Prostate gland (tissue), 2 donors: ENCODE data around the gene ZP1. TPM values are rescaled to one million over a fixed set of nuclear protein-coding genes. Genes with fewer than 3 reads are reported as not detected.

ENCODE experiments used
- DNase-seq: peaks from one replicate; pipeline ENCODE4 v3.0.0-alpha.2; 2019; ENCODE audit warnings: low spot score
- H3K27ac ChIP-seq, 2 donors: fragments of 200-600 bp; sonication (generic); 2 replicates each; pipeline ENCODE4 v1.5.1; 2017 to 2019
- H3K27me3 ChIP-seq: fragments of 200-600 bp; sonication (generic); replicated peaks from 2 replicates; pipeline ENCODE4 v1.5.1; 2019; ENCODE audit not compliant: insufficient read depth
- H3K36me3 ChIP-seq, 2 donors: fragments of 200-600 bp; sonication (generic); 1 replicate in 1 of 2; 2 replicates in 1 of 2; pipeline versions ENCODE4 v1.5.1 to v1.8.1; 2017 to 2019
- H3K4me1 ChIP-seq: fragments of 200-600 bp; sonication (generic); replicated peaks from 2 replicates; pipeline ENCODE4 v1.5.1; 2019
- H3K4me3 ChIP-seq, 2 donors: fragments of 200-600 bp; sonication (generic); 2 replicates each; pipeline ENCODE4 v1.5.1; 2017 to 2019
- H3K9me3 ChIP-seq: fragments of 200-600 bp; sonication (generic); 2 replicates; pipeline ENCODE4 v1.5.1; 2017
- CTCF ChIP-seq, 4 experiments: fragments of 200-600 bp in 2 of 4; fragments of 450-650 bp in 2 of 4; sonication (generic) in 2 of 4; IDR thresholded peaks; 1 replicate in 3 of 4; 2 replicates in 1 of 4; pipeline ENCODE4 v1.5.1; 2016 to 2019; ENCODE audit warnings: antibody characterized with exemption in 4 of 4, mild to moderate bottlenecking in 2 of 4, moderate library complexity in 2 of 4
- POLR2A ChIP-seq: fragments of 450-650 bp; IDR thresholded peaks from one replicate; pipeline ENCODE4 v1.6.1; 2016; ENCODE audit warnings: antibody characterized with exemption, mild to moderate bottlenecking
- POLR2AphosphoS5 ChIP-seq: sonication (generic); formaldehyde crosslinking; IDR thresholded peaks from one replicate; pipeline ENCODE4 v1.6.1; 2017; ENCODE audit warnings: antibody characterized with exemption
- WGBS: methylation state at CpG from one replicate; pipeline ENCODE4 v1.1.5; 2018; 5-methylcytosine and 5-hydroxymethylcytosine counted together
- intact Hi-C: fragments of 100-400 bp; cut with DNase I; formaldehyde crosslinking; loops from one replicate; pipeline ENCODE4 v1.14.2; 2022
- total RNA-seq, 2 donors: library from RNA; depleted of rRNA; stranded (reverse); fragments of >200 nt; gene quantifications; one replicate each; pipeline ENCODE4 v1.1.0, GENCODE V29; 2016

The ZP1 gene
- total RNA-seq, 2 donors from 2014 or later = 0.68 to 0.80 TPM

DNA sequence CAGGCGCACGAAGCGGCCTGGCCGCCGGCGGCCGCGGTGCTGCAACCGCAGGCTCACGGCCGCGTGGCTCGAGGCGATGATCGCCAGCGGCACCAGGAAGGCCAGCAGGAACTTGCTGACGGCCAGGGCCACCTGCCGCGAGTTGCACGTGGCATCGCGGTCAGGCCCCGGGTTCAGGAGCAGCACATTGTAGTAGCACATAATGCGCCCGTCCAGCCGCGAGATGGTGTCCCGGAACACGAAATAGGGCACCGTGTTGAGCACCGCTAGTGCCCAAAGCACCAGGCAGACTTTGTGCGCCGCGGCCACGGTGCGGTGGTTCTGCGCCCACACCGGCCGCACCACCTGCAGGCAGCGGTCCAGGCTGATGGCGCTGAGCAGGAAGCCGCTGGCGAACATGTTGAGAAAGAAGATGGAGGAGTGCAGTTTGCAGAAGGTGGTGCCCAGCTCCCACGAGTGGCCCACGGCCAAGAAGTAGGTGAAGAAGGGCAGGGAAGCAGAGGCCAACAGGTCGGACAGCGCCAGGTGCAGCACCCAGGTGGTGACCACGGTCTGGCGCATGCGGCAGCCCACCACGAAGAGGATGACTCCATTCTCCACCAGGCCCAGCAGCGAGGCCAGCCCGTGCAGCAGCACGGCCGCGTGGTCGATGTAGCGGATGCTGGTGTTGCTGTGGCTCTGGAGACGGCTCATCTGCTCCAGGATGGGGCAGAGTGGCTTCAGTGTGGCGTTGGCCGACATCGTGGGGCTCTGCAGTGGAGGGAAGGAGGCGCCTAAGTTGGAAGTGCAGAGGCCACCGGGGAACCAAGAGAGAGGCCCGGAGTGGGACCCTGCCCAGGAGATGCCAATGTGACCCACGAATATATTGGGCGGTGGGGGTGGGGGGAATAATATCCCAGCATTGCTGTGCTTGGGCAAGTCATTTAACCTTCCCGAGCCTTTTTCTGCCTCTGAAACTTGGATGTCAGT lies 14.1 kb upstream of the ZP1 start:
- no peaks in the 10 kb centered on the region for H3K9me3 ChIP-seq
- peaks cover 3 to 9% of the 10 kb centered on the region in 2 donors for H3K36me3 ChIP-seq
- WGBS = 90% methylated on average over 68 of the region's 68 CpGs
- H3K27me3 ChIP-seq = no peaks in the 10 kb centered on the region
- no peak for DNase-seq
- no peak overlapping the region for H3K4me3 ChIP-seq
- no peaks in the 10 kb centered on the region for H3K4me1 ChIP-seq
- TF ChIP-seq POLR2AphosphoS5 (no peak), POLR2A (no peak), CTCF (IDR thresholded peaks at IDR 0.05) (no peak)
- intact Hi-C loops = no loop called here
- H3K27ac ChIP-seq = no peak overlapping the region

- no peak for DNase-seq
- peaks cover 3 to 5% of the 10 kb centered on the region in 2 donors for H3K36me3 ChIP-seq
- H3K27ac ChIP-seq = no peak overlapping the region
- H3K4me1 ChIP-seq = no peaks in the 10 kb centered on the region
- TF ChIP-seq CTCF (IDR thresholded peaks at IDR 0.05) (no peak), POLR2A (no peak), POLR2AphosphoS5 (no peak)
- intact Hi-C loops = no loop called here
- H3K27me3 ChIP-seq = no peaks in the 10 kb centered on the region
- no peak overlapping the region for H3K4me3 ChIP-seq
- 87% methylated on average over 8 of the region's 8 CpGs for WGBS
- no peaks in the 10 kb centered on the region for H3K9me3 ChIP-seq
Measured at GRCh38 chr11:60854140-60854846, 13.0 kb upstream of the ZP1 start.

DNA sequence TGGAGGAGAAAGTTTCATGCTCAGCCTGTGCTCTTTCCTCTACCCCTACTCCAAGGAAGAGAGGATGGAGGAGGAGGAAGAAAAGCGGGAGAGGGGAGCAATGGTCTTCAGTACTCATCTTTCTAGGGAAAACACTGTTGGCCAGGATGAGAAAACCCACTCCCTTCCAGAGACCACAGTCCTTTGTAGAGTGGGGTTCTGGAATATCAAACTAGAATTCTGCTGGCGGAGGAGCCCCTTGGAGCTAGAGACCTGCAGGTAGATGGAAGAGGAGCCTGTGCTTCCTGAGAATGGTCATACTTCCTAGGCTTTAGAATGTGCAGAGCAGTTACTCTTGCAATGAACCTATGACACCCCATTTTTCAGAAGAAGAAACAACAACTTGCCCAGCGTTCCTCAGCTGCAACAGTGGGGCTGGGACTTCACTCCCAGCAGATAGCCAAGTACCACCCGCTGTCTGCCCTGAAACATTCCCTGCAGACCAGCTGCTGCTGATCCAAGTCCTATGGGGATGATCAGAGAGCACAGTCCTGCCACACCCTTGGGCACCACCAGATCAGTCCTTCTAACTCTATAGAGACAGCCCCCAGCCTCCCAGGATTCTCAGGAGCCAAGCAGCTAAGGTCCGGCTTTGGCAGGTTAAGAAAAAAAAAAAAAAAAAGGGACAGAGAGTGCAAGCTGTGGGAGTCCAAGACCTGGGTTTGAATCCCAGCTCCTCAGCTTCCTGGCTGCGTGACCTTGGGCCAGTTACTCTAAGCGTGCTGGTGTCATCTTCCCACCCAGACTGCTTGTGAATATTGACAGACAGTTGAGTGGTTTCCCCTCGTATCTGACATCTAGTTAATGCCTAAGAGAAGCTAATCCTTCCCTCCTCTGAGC lies 12.3 kb upstream of the ZP1 start:
- 60% methylated on average over 8 of the region's 8 CpGs for WGBS
- DNase-seq = no peak
- H3K27ac ChIP-seq = no peak overlapping the region
- no peaks in the 10 kb centered on the region for H3K27me3 ChIP-seq
- no peak overlapping the region for H3K4me3 ChIP-seq
- no peaks in the 10 kb centered on the region for H3K9me3 ChIP-seq
- H3K4me1 ChIP-seq = no peaks in the 10 kb centered on the region
- intact Hi-C loops = no loop called here
- TF ChIP-seq POLR2AphosphoS5 (no peak), CTCF (IDR thresholded peaks at IDR 0.05) (no peak), POLR2A (no peak)
- H3K36me3 ChIP-seq = peaks cover 3 to 5% of the 10 kb centered on the region in 2 donors

GRCh38 chr11:60855726-60856633 lies 11.4 kb upstream of the ZP1 start, which contains the start of gene PTGDR2:
Gene PTGDR2 (minus strand): TSS chr11:60855950. CDS start chr11:60853722, 2,228 bp downstream.
- Histone ChIP-seq H3K4me3 (no peak within 1 kb of the TSS), H3K36me3 (no peaks in the 10 kb centered on the region), H3K27me3 (no peaks in the 10 kb centered on the region), H3K27ac (no peak within 1 kb of the TSS), H3K4me1 (no peaks in the 10 kb centered on the region), H3K9me3 (no peaks in the 10 kb centered on the region)
- TF ChIP-seq POLR2A (no peak), POLR2AphosphoS5 (no peak), CTCF (IDR thresholded peaks at IDR 0.05) (no peak)
- intact Hi-C loops = no loop called here
- no peak for DNase-seq
- 55% methylated on average over 14 of the region's 14 CpGs for WGBS
